K562 treated with DMSO at 1 percent for 48 hours (cell line): ENCODE results near the gene PPP2R1A. TPM values are rescaled to one million over a fixed set of nuclear protein-coding genes. Genes with fewer than 3 reads are reported as not detected.

Source experiments
- total RNA-seq: library from RNA; unstranded; fragments of 300-600 nt; gene quantifications from 2 replicates; pipeline ENCODE4 v1.2.3, GENCODE V29; 2022; ENCODE audit warnings: low replicate concordance; ENCODE audit errors: extremely low read depth

PPP2R1A gene
- total RNA-seq = not detected in 2 replicates

GRCh38 chr19:52189735-52190486 lies at the start of gene PPP2R1A:
PPP2R1A (plus strand) TSS chr19:52190052; CDS start chr19:52190097, 45 bp downstream.

GRCh38 chr19:52171321-52172169 lies 18.3 kb upstream of the PPP2R1A start, which contains the start of gene ZNF836:
ZNF836 (minus strand) TSS chr19:52171621; CDS start chr19:52168072, 3,549 bp downstream.

DNA sequence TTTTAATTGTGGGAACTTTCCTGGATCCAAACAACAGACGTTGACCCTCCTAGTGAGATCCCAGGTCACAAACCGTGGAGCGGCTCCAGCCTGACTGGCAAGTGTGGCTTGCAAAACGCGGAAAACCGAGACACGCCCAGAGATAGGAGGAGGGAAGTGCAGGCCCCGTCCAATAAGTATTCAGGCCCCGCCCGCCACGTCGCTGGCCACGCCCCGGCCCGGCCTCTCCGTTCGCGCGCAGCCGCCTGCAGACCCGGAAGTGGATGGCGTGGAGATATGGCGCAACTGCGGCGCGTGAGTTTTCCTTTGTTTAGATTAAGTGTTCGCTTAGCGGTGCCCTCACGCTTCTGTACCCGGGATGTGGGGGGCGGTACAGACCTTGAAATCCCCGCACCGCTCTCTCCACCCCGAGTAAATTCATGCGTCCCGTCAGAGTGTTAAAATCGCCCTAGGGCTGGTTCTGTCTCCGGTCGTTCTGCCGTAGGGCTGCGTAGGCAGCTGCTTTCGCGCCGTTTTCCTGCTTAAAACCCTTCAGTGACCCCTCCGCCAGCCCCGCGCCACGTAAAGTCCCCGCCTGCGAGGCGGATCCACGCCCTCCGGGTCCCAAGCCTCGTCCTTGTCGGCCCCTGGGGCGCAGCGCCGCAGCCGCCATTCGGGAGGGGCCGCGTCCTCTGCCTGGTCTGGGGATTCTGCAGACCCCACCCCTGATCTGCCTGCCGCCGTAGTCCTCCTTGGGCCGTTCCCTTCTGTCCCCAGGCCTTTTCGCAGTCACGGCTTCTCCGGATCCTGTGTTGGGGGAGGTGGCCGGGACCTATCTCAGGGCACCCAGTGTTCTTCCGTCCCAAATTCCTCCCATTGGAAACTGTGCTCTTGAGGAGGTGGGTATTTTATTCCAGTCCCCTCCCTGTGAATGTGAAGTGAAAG lies 79.7 kb downstream of the PPP2R1A start, which contains the start of gene ZNF766:
TSS of gene ZNF766 (plus strand) at position 250 of the 924 bp plus-strand sequence. CDS start at position 277, 27 bp downstream.

Other genes starting within 250 kb of the PPP2R1A start
- gene ZNF350, start 203.2 kb upstream of the PPP2R1A start, total RNA-seq = not detected in 2 replicates
- not detected in 2 replicates for gene ZNF615, start 181.8 kb upstream of the PPP2R1A start, total RNA-seq
- gene ZNF614, start 161.7 kb upstream of the PPP2R1A start, total RNA-seq = not detected in 2 replicates
- gene ZNF432, start 141.2 kb upstream of the PPP2R1A start, total RNA-seq = not detected in 2 replicates
- not detected in 2 replicates for gene ZNF841, start 94.3 kb upstream of the PPP2R1A start, total RNA-seq
- gene ZNF616, start 50.1 kb upstream of the PPP2R1A start, total RNA-seq = not detected in 2 replicates
- not detected in 2 replicates for gene ZNF836, start 18.4 kb upstream of the PPP2R1A start, total RNA-seq
- not detected in 2 replicates for gene ZNF766, start 79.5 kb downstream of the PPP2R1A start, total RNA-seq
- not detected in 2 replicates for gene ZNF480, start 107.1 kb downstream of the PPP2R1A start, total RNA-seq
- not detected in 2 replicates for gene ZNF610, start 146.2 kb downstream of the PPP2R1A start, total RNA-seq
- gene ZNF880, start 179.9 kb downstream of the PPP2R1A start, total RNA-seq = not detected in 2 replicates
- not detected in 2 replicates for gene ZNF528, start 207.8 kb downstream of the PPP2R1A start, total RNA-seq
- not detected in 2 replicates for gene ZNF534, start 239.1 kb downstream of the PPP2R1A start, total RNA-seq